Choroid plexus epithelial cell (primary cell): ENCODE data around the gene CHCHD2.
"Not testable (repeated sequence)": the region's sequence is repeated elsewhere in the genome, so short reads cannot be mapped to it uniquely, and the experiment has no call there.

Experiments used
- DNase-seq: peaks from one replicate; pipeline ENCODE4 v3.0.0-alpha.2; 2010; ENCODE audit warnings: low read depth
- H3K4me3 ChIP-seq: 2 replicates; pipeline ENCODE4 v1.5.1; 2011; ENCODE audit warnings: low read depth, mild to moderate bottlenecking, control low read depth, low read length, moderate library complexity
- CTCF ChIP-seq: conservative IDR thresholded peaks from 2 replicates; pipeline ENCODE4 v1.5.1; 2011; ENCODE audit warnings: low read depth, mild to moderate bottlenecking, control low read depth, inconsistent platforms, low read length, moderate library complexity

The CHCHD2 gene

GRCh38 chr7:56106108-56107073 lies at the start of gene CHCHD2:
CHCHD2 (minus strand) TSS chr7:56106476; CDS start chr7:56106413, 63 bp downstream.
- no peak for TF ChIP-seq CTCF
- H3K4me3 ChIP-seq: peak within 1 kb of the TSS; percentile 91
- DNase-seq: peak; percentile 99

GRCh38 chr7:56131062-56131461 lies 24.8 kb upstream of the CHCHD2 start:
- DNase-seq: not testable (repeated sequence)

GRCh38 chr7:56127241-56127975 lies 21.1 kb upstream of the CHCHD2 start:
- no peak for DNase-seq
- H3K4me3 ChIP-seq: no peak overlapping the region
- no peak for TF ChIP-seq CTCF

More at GRCh38 chr7:56131062-56131461, 24.8 kb upstream of the CHCHD2 start:
- H3K4me3 ChIP-seq: not testable (repeated sequence)

GRCh38 chr7:56125831-56126230 lies 19.6 kb upstream of the CHCHD2 start:
- DNase-seq: no peak
- no peak overlapping the region for H3K4me3 ChIP-seq
- no peak for TF ChIP-seq CTCF

GRCh38 chr7:56124981-56125380 lies 18.7 kb upstream of the CHCHD2 start:
- no peak for DNase-seq
- no peak overlapping the region for H3K4me3 ChIP-seq
- no peak for TF ChIP-seq CTCF

- DNase-seq: no peak
- no peak overlapping the region for H3K4me3 ChIP-seq
- no peak for TF ChIP-seq CTCF
These were observed 15.2 kb upstream of the CHCHD2 start for GRCh38 chr7:56121440-56121839.

- TF ChIP-seq CTCF: no peak
- H3K4me3 ChIP-seq: no peak within 1 kb of the TSS
These were observed 9.7 kb upstream of the CHCHD2 start, which contains the start of gene NUPR2 for GRCh38 chr7:56115852-56116538. NUPR2 (minus strand) TSS chr7:56116417; CDS start chr7:56116314, 103 bp downstream.

GRCh38 chr7:56112244-56112643 lies 6.0 kb upstream of the CHCHD2 start:
- DNase-seq, H3K4me3 ChIP-seq: not testable (repeated sequence)

More at GRCh38 chr7:56115852-56116538, 9.7 kb upstream of the CHCHD2 start, which contains the start of gene NUPR2:
- no peak for DNase-seq
